Left lung (tissue), 10 donors: ENCODE results near the gene KIRREL3. TPM values are rescaled to one million over a fixed set of nuclear protein-coding genes. Genes with fewer than 3 reads are reported as not detected.

Experiments used
- ATAC-seq: fragments of 200-7000 bp; cut with Tn5 transposase; one replicate; pipeline ENCODE4 v1.9.1; 2020; ENCODE audit warnings: moderate library complexity
- DNase-seq, 4 donors: peaks; one replicate each; pipeline ENCODE4 v3.0.0-alpha.2; 2013 to 2020
- H3K27ac ChIP-seq, 2 donors: fragments of 200-600 bp; sonication (generic) in 1 of 2; one replicate each; pipeline versions ENCODE4 v1.5.0 to v1.8.0; 2020 to 2021
- H3K27me3 ChIP-seq, 2 donors: fragments of 200-600 bp; sonication (generic) in 1 of 2; one replicate each; pipeline versions ENCODE4 v1.5.0 to v1.8.0; 2020 to 2021
- H3K36me3 ChIP-seq, 2 donors: fragments of 200-600 bp; sonication (generic) in 1 of 2; one replicate each; pipeline versions ENCODE4 v1.5.0 to v1.8.0; 2020 to 2021
- H3K4me1 ChIP-seq, 2 donors: fragments of 200-600 bp; one replicate each; pipeline ENCODE4 v1.8.0; 2021
- H3K4me3 ChIP-seq, 2 donors: fragments of 200-600 bp; sonication (generic) in 1 of 2; one replicate each; pipeline versions ENCODE4 v1.5.0 to v1.8.0; 2020 to 2021; ENCODE audit warnings: mild to moderate bottlenecking in 1 of 2
- H3K9me3 ChIP-seq, 2 donors: fragments of 200-600 bp; sonication (generic) in 1 of 2; one replicate each; pipeline versions ENCODE4 v1.5.0 to v1.8.0; 2020 to 2021
- CTCF ChIP-seq, 2 donors: fragments of 200-600 bp; sonication (generic) in 1 of 2; IDR thresholded peaks; one replicate each; pipeline versions ENCODE4 v1.5.0 to v1.8.0; 2021; ENCODE audit warnings: antibody characterized with exemption in 2 of 2
- intact Hi-C, 2 donors: fragments of 100-400 bp; cut with DNase I; formaldehyde crosslinking; loops; one replicate each; pipeline versions ENCODE4 v1.11.2 to v1.14.2; 2022
- polyA plus RNA-seq, 6 donors: library from polyadenylated mRNA; unstranded; fragments of 120-200 nt; gene quantifications; one replicate each; pipeline ENCODE4 v1.2.1, GENCODE V29; 2013; ENCODE audit not compliant: insufficient read length in 6 of 6
- total RNA-seq, 2 donors: library from RNA; stranded (reverse); fragmentation: NEBNext Ultra II Directional; extraction: Animal tissue kit (Norgen Biotek cat#: 25700); gene quantifications; one replicate each; pipeline ENCODE4 v1.2.1, GENCODE V29; 2021
- donor health status: DM: no; HTN: yes; CAD: no.
- donor health status: DM: no; HTN: no; CAD: no.

KIRREL3 gene
- total and polyA plus RNA-seq, 8 donors: 1.6 to 2.5 (median 2.0) TPM; not detected in 2

GRCh38 chr11:126604461-126604860 lies 396.1 kb downstream of the KIRREL3 start:
- TF ChIP-seq CTCF (IDR thresholded peaks at IDR 0.05): no peak
- no peak for DNase-seq
- peaks cover 0 to 44% of the 10 kb centered on the region in 2 donors for H3K27me3 ChIP-seq
- H3K4me3 ChIP-seq: no peak overlapping the region
- ATAC-seq: no peak
- H3K27ac ChIP-seq: no peak overlapping the region
- H3K9me3 ChIP-seq: no peaks in the 10 kb centered on the region
- intact Hi-C loops: no loop called here
- no peaks in the 10 kb centered on the region for H3K4me1 ChIP-seq
- no peaks in the 10 kb centered on the region for H3K36me3 ChIP-seq

- TF ChIP-seq CTCF (IDR thresholded peaks at IDR 0.05): no peak
- Histone ChIP-seq H3K9me3 (no peaks in the 10 kb centered on the region), H3K27ac (no peak overlapping the region), H3K27me3 (peaks cover 0 to 44% of the 10 kb centered on the region in 2 donors), H3K4me3 (no peak overlapping the region), H3K4me1 (no peaks in the 10 kb centered on the region), H3K36me3 (no peaks in the 10 kb centered on the region)
- ATAC-seq (no peak), DNase-seq (no peak)
- intact Hi-C loops: no loop called here
Measured at GRCh38 chr11:126603486-126603885, 397.1 kb downstream of the KIRREL3 start.

- Histone ChIP-seq H3K4me1 (no peaks in the 10 kb centered on the region), H3K4me3 (no peak overlapping the region), H3K36me3 (no peaks in the 10 kb centered on the region), H3K9me3 (no peaks in the 10 kb centered on the region), H3K27me3 (peaks cover 0 to 48% of the 10 kb centered on the region in 2 donors), H3K27ac (no peak overlapping the region)
- intact Hi-C loops: no loop called here
- ATAC-seq: no peak
- DNase-seq: no peak
- TF ChIP-seq CTCF (IDR thresholded peaks at IDR 0.05): no peak
Measured at GRCh38 chr11:126602993-126603392, 397.6 kb downstream of the KIRREL3 start.

GRCh38 chr11:126602349-126602940 lies 398.1 kb downstream of the KIRREL3 start:
- no peak overlapping the region for H3K4me3 ChIP-seq
- H3K4me1 ChIP-seq: no peaks in the 10 kb centered on the region
- no peak for TF ChIP-seq CTCF (IDR thresholded peaks at IDR 0.05)
- intact Hi-C loops: no loop called here
- H3K9me3 ChIP-seq: no peaks in the 10 kb centered on the region
- no peak for ATAC-seq
- no peaks in the 10 kb centered on the region for H3K36me3 ChIP-seq
- H3K27me3 ChIP-seq: peaks cover 0 to 49% of the 10 kb centered on the region in 2 donors
- no peak overlapping the region for H3K27ac ChIP-seq
- peak in 1 of 4 donors; percentile 60 for DNase-seq

GRCh38 chr11:126601550-126602215 lies 398.9 kb downstream of the KIRREL3 start:
- no peaks in the 10 kb centered on the region for H3K36me3 ChIP-seq
- ATAC-seq (no peak), DNase-seq (no peak)
- peaks cover 0 to 41% of the 10 kb centered on the region in 2 donors for H3K27me3 ChIP-seq
- no peaks in the 10 kb centered on the region for H3K9me3 ChIP-seq
- H3K4me1 ChIP-seq: no peaks in the 10 kb centered on the region
- no peak overlapping the region for H3K27ac ChIP-seq
- no peak overlapping the region for H3K4me3 ChIP-seq
- intact Hi-C loops: no loop called here
- TF ChIP-seq CTCF (IDR thresholded peaks at IDR 0.05): no peak
